ENCODE measurements around the gene SRL. TPM values are rescaled to one million over a fixed set of nuclear protein-coding genes. Genes with fewer than 3 reads are reported as not detected.

Gene SRL
- total and polyA plus RNA-seq, 2 of the 13 experiments (the other 11 are each of a cell fraction or from before 2014, with no cell fraction given): 0.05 TPM; not detected in 1

DNA sequence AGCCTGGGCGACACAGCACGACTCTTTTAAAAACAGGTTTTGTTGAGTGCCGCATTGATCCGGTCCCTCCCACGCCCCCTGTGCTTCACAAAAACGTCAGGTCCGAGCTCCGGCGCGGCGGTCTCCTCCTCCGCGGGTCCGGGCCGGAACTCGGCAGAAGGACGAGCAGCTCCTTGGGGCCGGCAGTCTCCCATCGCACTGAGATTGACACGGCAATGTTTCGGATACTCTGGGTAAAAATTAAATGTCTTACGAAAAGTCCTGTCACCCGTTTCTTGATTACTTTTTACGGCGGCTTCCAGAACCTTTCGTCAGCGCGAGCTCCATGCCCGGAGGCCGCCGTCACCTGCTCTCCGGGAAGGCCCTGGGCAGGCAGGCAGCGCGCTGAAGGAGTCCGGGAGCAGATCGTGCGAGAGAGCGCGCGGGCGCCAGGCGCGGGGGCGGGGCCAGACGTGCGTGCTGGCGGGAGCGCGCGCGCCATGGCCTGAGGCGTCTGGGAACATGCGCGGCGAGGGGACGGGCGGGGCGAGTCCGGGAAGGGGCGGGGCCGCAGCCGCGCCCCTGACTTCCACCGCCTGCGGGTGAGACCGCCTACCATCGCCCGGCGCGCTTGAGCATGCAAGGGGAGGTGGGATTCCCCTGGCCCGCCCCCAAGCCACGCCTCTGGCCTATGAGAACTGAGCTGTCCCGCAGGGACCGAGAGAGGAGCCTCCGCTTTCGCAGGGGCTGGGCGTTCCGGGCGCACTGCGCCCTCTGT lies 11.7 kb upstream of the SRL start (continued):
- TF ChIP-seq, protein P1, sequence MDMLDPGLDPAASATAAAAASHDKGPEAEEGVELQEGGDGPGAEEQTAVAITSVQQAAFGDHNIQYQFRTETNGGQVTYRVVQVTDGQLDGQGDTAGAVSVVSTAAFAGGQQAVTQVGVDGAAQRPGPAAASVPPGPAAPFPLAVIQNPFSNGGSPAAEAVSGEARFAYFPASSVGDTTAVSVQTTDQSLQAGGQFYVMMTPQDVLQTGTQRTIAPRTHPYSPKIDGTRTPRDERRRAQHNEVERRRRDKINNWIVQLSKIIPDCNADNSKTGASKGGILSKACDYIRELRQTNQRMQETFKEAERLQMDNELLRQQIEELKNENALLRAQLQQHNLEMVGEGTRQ (IDR thresholded peaks at IDR 0.05; ENCODE audit: low read depth, low read length): no peak
- TF ChIP-seq, protein P1 (CRISPR knock-in tag; IDR thresholded peaks at IDR 0.05; ENCODE audit: borderline replicate concordance): no peak; the same call in 1 of the 2 replicates
- no peak; the same call in 1 of the 2 replicates for TF ChIP-seq ZNF431 (CRISPR knock-in tag; IDR thresholded peaks at IDR 0.05; ENCODE audit: borderline replicate concordance, low read depth)
- no peak for TF ChIP-seq KLF11 (CRISPR knock-in tag; IDR thresholded peaks at IDR 0.05)
- peak; percentile 91 for TF ChIP-seq RBFOX2 (IDR thresholded peaks at IDR 0.05; ENCODE audit: low read depth, low read length)
- peak; percentile 47; the same call in 1 of the 2 replicates for TF ChIP-seq ZNF274 (CRISPR knock-in tag; IDR thresholded peaks at IDR 0.05)
- 0 out of 2 replicates have a peak, but pooled peaks have one; percentile 27 for TF ChIP-seq HOXD1 (CRISPR knock-in tag; IDR thresholded peaks at IDR 0.05)
- TF ChIP-seq ASH2L (IDR thresholded peaks at IDR 0.05; ENCODE audit: insufficient read length, low read depth, low read length): peak; percentile 47
- TF ChIP-seq HNF4A (CRISPR knock-in tag; IDR thresholded peaks at IDR 0.05): no peak
- TF ChIP-seq, protein P2, sequence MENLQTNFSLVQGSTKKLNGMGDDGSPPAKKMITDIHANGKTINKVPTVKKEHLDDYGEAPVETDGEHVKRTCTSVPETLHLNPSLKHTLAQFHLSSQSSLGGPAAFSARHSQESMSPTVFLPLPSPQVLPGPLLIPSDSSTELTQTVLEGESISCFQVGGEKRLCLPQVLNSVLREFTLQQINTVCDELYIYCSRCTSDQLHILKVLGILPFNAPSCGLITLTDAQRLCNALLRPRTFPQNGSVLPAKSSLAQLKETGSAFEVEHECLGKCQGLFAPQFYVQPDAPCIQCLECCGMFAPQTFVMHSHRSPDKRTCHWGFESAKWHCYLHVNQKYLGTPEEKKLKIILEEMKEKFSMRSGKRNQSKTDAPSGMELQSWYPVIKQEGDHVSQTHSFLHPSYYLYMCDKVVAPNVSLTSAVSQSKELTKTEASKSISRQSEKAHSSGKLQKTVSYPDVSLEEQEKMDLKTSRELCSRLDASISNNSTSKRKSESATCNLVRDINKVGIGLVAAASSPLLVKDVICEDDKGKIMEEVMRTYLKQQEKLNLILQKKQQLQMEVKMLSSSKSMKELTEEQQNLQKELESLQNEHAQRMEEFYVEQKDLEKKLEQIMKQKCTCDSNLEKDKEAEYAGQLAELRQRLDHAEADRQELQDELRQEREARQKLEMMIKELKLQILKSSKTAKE (CRISPR knock-in tag; IDR thresholded peaks at IDR 0.05; ENCODE audit: borderline replicate concordance): peak; percentile 23; the same call in 1 of the 2 replicates
- TF ChIP-seq ZNF773 (CRISPR knock-in tag; IDR thresholded peaks at IDR 0.05; ENCODE audit: borderline replicate concordance): 0 out of 2 replicates have a peak, but pooled peaks have one; percentile 55
- TF ChIP-seq, protein P3, sequence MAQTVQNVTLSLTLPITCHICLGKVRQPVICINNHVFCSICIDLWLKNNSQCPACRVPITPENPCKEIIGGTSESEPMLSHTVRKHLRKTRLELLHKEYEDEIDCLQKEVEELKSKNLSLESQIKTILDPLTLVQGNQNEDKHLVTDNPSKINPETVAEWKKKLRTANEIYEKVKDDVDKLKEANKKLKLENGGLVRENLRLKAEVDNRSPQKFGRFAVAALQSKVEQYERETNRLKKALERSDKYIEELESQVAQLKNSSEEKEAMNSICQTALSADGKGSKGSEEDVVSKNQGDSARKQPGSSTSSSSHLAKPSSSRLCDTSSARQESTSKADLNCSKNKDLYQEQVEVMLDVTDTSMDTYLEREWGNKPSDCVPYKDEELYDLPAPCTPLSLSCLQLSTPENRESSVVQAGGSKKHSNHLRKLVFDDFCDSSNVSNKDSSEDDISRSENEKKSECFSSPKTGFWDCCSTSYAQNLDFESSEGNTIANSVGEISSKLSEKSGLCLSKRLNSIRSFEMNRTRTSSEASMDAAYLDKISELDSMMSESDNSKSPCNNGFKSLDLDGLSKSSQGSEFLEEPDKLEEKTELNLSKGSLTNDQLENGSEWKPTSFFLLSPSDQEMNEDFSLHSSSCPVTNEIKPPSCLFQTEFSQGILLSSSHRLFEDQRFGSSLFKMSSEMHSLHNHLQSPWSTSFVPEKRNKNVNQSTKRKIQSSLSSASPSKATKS (CRISPR knock-in tag; IDR thresholded peaks at IDR 0.05): no peak
- no peak for TF ChIP-seq ATM (IDR thresholded peaks at IDR 0.05; ENCODE audit: borderline replicate concordance)
- TF ChIP-seq ZNF121 (CRISPR knock-in tag; IDR thresholded peaks at IDR 0.05): peak; percentile 77
- peak; percentile 67 for TF ChIP-seq ZNF777 (CRISPR knock-in tag; IDR thresholded peaks at IDR 0.05)
- TF ChIP-seq ZNF747 (CRISPR knock-in tag; IDR thresholded peaks at IDR 0.05; ENCODE audit: borderline replicate concordance): peak; percentile 90
- TF ChIP-seq CCAR2 (optimal IDR thresholded peaks at IDR 0.05; ENCODE audit: low read depth, low read length): no peak
- TF ChIP-seq, protein P4, sequence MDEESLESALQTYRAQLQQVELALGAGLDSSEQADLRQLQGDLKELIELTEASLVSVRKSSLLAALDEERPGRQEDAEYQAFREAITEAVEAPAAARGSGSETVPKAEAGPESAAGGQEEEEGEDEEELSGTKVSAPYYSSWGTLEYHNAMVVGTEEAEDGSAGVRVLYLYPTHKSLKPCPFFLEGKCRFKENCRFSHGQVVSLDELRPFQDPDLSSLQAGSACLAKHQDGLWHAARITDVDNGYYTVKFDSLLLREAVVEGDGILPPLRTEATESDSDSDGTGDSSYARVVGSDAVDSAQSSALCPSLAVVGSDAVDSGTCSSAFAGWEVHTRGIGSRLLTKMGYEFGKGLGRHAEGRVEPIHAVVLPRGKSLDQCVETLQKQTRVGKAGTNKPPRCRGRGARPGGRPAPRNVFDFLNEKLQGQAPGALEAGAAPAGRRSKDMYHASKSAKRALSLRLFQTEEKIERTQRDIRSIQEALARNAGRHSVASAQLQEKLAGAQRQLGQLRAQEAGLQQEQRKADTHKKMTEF (CRISPR knock-in tag; IDR thresholded peaks at IDR 0.05): peak; percentile 75
- TF ChIP-seq ATF7-NPFF (CRISPR knock-in tag; IDR thresholded peaks at IDR 0.05; ENCODE audit: low read depth): peak; percentile 23; the same call in 1 of the 2 replicates
- TF ChIP-seq SPEN (CRISPR knock-in tag; IDR thresholded peaks at IDR 0.05; ENCODE audit: low read depth): peak; percentile 87

All from HepG2 (cell line).